ENCODE measurements around the gene CCBE1.

- TF ChIP-seq CTCF (IDR thresholded peaks at IDR 0.05; ENCODE audit: insufficient read depth, low read length, poor library complexity, severe bottlenecking) (no peak), EZH2phosphoT487 (conservative IDR thresholded peaks at IDR 0.05; ENCODE audit: low read length) (no peak)
Observed at GRCh38 chr18:59395226-59396175, 301.7 kb downstream of the CCBE1 start.

All from SU-DHL-6 (cell line).